OCI-LY3 (cell line): ENCODE results near the gene SH3RF3.

ENCODE experiments used
- CTCF ChIP-seq: fragments of 200-600, 300-600 bp; sonication (generic); IDR thresholded peaks from 2 replicates; pipeline ENCODE4 v1.5.1; 2014; ENCODE audit warnings: antibody characterized with exemption, low read length, low read depth
- EZH2phosphoT487 ChIP-seq: fragments of 200-600 bp; shearing (Covaris generic); IDR thresholded peaks from 2 replicates; pipeline ENCODE4 v1.6.1; 2018; ENCODE audit warnings: antibody characterized with exemption, mixed run types, low read depth

DNA sequence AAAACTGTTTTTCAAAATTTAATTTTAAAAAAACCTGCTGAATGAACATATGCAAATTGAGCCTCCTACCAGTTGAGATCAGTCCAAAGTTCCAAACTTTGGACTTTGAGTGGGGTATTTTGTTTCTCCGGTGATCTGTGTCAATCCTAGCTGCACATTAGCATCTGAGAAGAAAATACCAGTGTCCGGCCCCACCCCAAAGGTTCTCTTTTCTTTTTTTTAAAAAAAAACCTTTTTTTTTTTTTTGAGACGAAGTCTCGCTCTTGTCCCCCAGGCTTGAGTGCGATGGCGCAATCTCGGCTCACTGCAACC is 393.0 kb downstream of the SH3RF3 start:
- TF ChIP-seq EZH2phosphoT487 (no peak), CTCF (no peak)
